Bronchial epithelial cell (primary cell): ENCODE measurements around the gene BEST3. TPM values are rescaled to one million over a fixed set of nuclear protein-coding genes. Genes with fewer than 3 reads are reported as not detected.

Experiments
- DNase-seq: peaks from one replicate; pipeline ENCODE4 v3.0.0-alpha.2; 2010; ENCODE audit warnings: low read depth
- FAIRE-seq: peaks from 2 replicates; lab custom pipeline; 2011; peaks lifted over from hg19 to GRCh38; lab: Jason Lieb, UNC
- H3K27me3 ChIP-seq: 2 replicates; pipeline ENCODE4 v1.5.1; 2011; ENCODE audit warnings: low read length; ENCODE audit not compliant: control insufficient read depth, insufficient read depth
- H3K36me3 ChIP-seq: 2 replicates; pipeline ENCODE4 v1.5.1; 2011; ENCODE audit warnings: low read length; ENCODE audit not compliant: control insufficient read depth, insufficient read depth
- H3K4me3 ChIP-seq: 2 replicates; pipeline ENCODE4 v1.5.1; 2011; ENCODE audit warnings: mild to moderate bottlenecking, low read depth, low read length, control low read depth
- CTCF ChIP-seq: IDR thresholded peaks from 2 replicates; pipeline ENCODE4 v1.5.1; 2011; ENCODE audit warnings: mild to moderate bottlenecking, moderate library complexity, low read length, control low read depth, inconsistent platforms; ENCODE audit not compliant: insufficient read depth, severe bottlenecking
- total RNA-seq: library from RNA; depleted of rRNA; stranded (reverse); fragments of >200 nt; gene quantifications from 2 replicates; pipeline ENCODE4 v1.2.1, GENCODE V29; 2014

BEST3 gene
- total RNA-seq, 1 donor from 2014 or later, result not detected

- Histone ChIP-seq H3K27me3 (no peaks in the 10 kb centered on the region), H3K4me3 (no peak overlapping the region), H3K36me3 (no peaks in the 10 kb centered on the region)
- FAIRE-seq (no peak), DNase-seq (no peak)
- no peak for TF ChIP-seq CTCF
Observed at GRCh38 chr12:69661386-69661785, 37.7 kb downstream of the BEST3 start.

- H3K4me3 ChIP-seq, result no peak overlapping the region
- DNase-seq, result no peak
- no peaks in the 10 kb centered on the region for H3K36me3 ChIP-seq
- no peak for FAIRE-seq
- H3K27me3 ChIP-seq, result no peaks in the 10 kb centered on the region
- no peak for TF ChIP-seq CTCF
Observed at GRCh38 chr12:69660164-69660863, 38.8 kb downstream of the BEST3 start.

GRCh38 chr12:69658203-69658602 is 40.9 kb downstream of the BEST3 start:
- no peak for FAIRE-seq
- no peaks in the 10 kb centered on the region for H3K27me3 ChIP-seq
- no peak overlapping the region for H3K4me3 ChIP-seq
- TF ChIP-seq CTCF, result no peak
- peak; percentile 91 for DNase-seq
- H3K36me3 ChIP-seq, result no peaks in the 10 kb centered on the region

GRCh38 chr12:69657376-69658137 is 41.5 kb downstream of the BEST3 start:
- no peaks in the 10 kb centered on the region for H3K27me3 ChIP-seq
- no peak overlapping the region for H3K4me3 ChIP-seq
- FAIRE-seq (no peak), DNase-seq (peak; percentile 4)
- TF ChIP-seq CTCF, result no peak
- no peaks in the 10 kb centered on the region for H3K36me3 ChIP-seq

- DNase-seq (peak; percentile 91), FAIRE-seq (no peak)
- Histone ChIP-seq H3K4me3 (no peak overlapping the region), H3K27me3 (no peaks in the 10 kb centered on the region), H3K36me3 (no peaks in the 10 kb centered on the region)
- TF ChIP-seq CTCF, result no peak
Observed at GRCh38 chr12:69655616-69656340, 43.3 kb downstream of the BEST3 start.
